ENCODE results near the gene SMPX.

SMPX gene

DNA sequence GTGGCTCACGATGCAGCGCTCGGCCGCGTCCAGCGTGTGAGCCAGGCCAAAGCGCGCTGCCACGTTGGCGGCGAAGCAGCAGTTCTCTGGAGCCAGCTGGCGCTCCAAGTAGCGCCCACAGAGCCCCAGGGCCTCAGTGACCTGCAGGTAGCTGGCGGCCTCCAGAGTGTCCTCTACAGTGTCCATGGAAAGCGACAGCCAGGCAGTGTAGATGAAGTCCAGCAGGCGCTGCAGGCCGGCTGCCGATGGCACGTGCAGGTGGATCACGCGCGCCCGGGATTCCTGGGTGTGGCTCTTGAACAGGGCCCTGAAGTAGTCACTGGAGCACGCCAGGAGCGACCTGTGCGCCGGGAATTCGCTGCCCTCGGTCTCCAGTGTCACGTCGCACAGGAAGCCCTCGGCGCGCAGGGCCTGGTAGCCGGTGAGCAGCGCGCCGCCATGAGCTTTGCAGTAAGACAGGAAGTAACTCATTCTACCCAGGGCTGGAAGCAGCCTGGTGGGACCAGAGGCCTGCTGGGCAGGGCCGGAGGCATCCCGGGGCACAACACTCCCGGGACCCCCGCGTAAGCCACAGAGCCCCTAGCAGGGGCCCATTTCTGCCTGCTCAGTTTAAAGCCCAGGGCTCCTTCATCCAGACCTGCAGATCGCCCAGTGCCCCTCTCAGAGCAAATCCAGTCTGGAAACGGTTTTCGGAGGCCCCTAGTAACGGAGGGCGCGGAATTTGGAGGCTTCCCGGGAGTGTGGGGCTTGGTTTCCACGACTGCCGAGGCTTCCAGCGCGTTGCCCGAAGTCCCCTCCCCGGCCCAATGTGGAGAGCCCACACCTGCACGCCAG, 100.4 kb downstream of the SMPX start:
- no peak for DNase-seq (ENCODE audit: low read depth)

DNA sequence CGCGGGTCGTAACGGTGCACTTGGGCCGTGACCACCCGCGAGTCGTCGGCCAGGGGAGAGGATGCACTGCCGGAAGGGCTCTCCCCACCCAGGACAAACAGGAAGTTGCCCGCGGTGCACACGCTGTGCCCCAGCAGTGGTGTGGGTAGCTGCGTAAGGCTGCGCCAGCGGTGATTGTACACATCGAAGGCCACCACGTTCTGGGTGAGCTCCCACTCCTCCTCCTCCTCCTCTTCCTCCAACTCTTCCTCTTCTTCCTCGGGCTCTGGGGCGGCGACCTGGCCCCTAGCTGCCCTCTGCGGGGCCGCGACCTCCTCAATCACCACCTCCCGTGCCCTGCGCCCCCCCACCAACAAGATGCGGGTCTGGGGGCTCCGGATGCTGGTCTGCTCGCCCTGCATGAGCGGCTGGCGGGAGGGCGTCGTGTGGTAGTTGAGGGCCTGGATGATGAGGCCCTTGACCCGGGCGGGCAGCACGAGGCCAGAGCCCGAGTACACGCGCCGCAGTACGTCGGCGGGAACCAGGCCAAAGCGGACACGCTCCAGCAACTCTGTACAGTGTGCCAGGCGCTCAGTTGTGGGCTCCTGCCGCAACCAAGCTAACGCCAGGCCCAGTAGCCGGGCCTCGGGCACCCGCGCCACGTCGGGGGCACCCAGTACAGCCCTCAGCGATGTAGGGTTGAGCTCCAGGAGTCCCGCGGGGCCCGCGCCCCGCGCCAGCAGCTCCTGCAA, 101.2 kb downstream of the SMPX start:
- DNase-seq (ENCODE audit: low read depth): no peak
